ENCODE results near the gene SNUPN.
A peak's percentile ranks its signal among the peaks of the same experiment; 100 is the strongest.

SNUPN gene

GRCh38 chr15:75653347-75653913 is 27.9 kb upstream of the SNUPN start:
- DNase-seq (ENCODE audit: low read depth): no peak
- TF ChIP-seq CTCF (conservative IDR thresholded peaks at IDR 0.05; ENCODE audit: low read depth, low read length): no peak
- H3K4me3 ChIP-seq (ENCODE audit: low read length): no peak overlapping the region

- DNase-seq (ENCODE audit: low read depth): no peak
- TF ChIP-seq CTCF (conservative IDR thresholded peaks at IDR 0.05; ENCODE audit: low read depth, low read length): no peak
- H3K4me3 ChIP-seq (ENCODE audit: low read length): peak overlapping the region; percentile 37
These were observed 26.5 kb upstream of the SNUPN start for GRCh38 chr15:75651810-75652543.

- TF ChIP-seq CTCF (conservative IDR thresholded peaks at IDR 0.05; ENCODE audit: low read depth, low read length): no peak
- DNase-seq (ENCODE audit: low read depth): no peak
- peak overlapping the region; percentile 37 for H3K4me3 ChIP-seq (ENCODE audit: low read length)
These were observed 25.6 kb upstream of the SNUPN start for GRCh38 chr15:75650908-75651809.

GRCh38 chr15:75649848-75650247 is 24.3 kb upstream of the SNUPN start:
- H3K4me3 ChIP-seq (ENCODE audit: low read length): no peak overlapping the region
- no peak for DNase-seq (ENCODE audit: low read depth)
- no peak for TF ChIP-seq CTCF (conservative IDR thresholded peaks at IDR 0.05; ENCODE audit: low read depth, low read length)

- DNase-seq (ENCODE audit: low read depth): no peak
- H3K4me3 ChIP-seq (ENCODE audit: low read length): peak overlapping the region; percentile 89
- TF ChIP-seq CTCF (conservative IDR thresholded peaks at IDR 0.05; ENCODE audit: low read depth, low read length): no peak
These were observed 23.7 kb upstream of the SNUPN start for GRCh38 chr15:75649045-75649761.

GRCh38 chr15:75648156-75649000 is 22.9 kb upstream of the SNUPN start:
- peak overlapping the region; percentile 89 for H3K4me3 ChIP-seq (ENCODE audit: low read length)
- TF ChIP-seq CTCF (conservative IDR thresholded peaks at IDR 0.05; ENCODE audit: low read depth, low read length): no peak
- no peak for DNase-seq (ENCODE audit: low read depth)

Measured in retinal pigment epithelial cell (primary cell).